Glomerular endothelial cell (primary cell): Measurements from ENCODE around the gene TECR. TPM values are rescaled to one million over a fixed set of nuclear protein-coding genes. Genes with fewer than 3 reads are reported as not detected.

Source experiments
- DNase-seq: peaks from one replicate; pipeline ENCODE4 v3.0.0-alpha.2; 2011; ENCODE audit warnings: low read depth, low spot score; ENCODE audit errors: extremely low read depth
- total RNA-seq: library from RNA; depleted of rRNA; stranded (reverse); fragments of >200 nt; gene quantifications from 2 replicates; pipeline ENCODE4 v1.2.3, GENCODE V29; 2015

The TECR gene
- total RNA-seq, 1 donor from 2014 or later, result 42.7 TPM

DNA sequence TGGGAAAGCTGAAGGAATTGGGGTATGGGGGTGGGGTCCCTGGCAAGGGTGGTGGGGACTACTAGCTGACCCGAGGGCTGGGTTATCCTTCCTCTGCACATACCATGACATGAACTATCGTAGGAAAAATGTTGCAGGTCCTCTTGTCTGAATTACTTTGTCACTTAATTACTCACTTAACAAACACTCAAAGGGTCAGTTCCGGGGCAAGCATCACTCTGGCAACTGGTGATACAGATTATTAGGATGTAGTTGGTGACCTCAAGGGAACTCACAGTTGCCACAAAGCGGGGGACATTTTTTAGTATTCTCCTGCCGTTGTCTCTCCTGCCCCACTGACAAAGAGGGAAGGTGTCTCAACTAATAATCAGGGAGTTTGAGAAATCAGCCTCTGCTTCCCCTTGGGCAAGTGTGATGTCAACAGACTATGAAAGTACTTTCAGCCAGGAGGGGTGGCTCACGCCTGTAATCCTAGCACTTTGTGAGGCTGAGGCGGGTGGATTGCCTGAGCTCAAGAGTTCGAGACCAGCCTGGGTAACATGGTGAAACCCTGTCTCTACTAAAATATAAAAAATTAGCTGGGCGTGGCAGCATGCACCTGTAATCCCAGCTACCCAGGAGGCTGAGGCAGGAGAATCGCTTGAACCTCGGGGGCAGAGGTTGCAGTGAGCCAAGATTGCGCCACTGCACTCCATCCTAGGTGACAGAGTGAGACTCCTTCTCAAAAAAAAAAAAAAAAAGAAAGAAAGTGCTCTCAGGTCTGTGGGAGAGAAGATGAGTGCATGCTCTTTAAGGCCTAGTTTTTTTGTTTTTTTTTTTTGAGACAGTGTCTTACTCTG lies 21.5 kb upstream of the TECR start:
- DNase-seq, result no peak

DNA sequence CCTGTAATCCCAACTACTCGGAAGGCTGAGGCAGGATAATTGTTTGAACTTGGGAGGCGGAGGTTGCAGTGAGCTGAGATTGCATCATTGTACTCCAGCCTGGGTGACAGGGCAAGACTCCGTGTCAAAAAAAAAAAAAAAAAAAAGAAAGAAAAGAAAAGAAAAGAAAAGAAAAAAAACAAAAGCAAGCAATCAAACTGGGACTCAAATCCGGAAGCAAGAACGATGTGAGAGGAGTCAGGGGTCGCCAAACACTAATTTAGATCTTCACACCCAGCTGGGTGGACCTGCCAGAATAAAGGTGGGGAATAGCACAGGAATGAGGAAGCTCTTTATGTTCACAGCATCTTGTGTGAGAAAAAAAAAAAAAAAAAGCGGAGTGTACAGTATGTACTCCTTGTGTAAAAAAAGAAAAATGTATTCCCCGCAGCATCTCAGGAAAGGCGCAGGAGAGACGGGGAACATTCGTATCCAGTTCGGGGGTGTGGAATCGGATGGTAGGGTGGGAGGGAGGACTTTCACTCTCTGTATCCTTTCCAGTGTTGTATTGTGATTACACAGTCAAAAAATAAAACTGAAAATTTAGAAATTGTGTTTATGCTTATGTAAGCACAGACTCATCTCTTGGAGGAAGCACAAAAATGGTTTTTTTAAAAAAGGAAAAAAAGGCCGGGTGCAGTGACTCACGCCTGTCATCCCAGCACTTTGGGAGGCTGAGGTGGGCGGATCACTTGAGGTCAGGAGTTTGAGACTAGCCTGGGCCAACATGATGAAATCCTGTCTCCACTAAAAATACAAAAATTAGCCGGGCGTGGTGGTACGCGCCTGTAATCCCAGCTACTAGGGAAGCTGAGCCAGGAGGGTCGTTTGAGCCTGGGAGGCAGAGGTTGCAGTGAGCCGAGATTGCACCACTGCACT lies 18.8 kb upstream of the TECR start:
- DNase-seq, result no peak

DNA sequence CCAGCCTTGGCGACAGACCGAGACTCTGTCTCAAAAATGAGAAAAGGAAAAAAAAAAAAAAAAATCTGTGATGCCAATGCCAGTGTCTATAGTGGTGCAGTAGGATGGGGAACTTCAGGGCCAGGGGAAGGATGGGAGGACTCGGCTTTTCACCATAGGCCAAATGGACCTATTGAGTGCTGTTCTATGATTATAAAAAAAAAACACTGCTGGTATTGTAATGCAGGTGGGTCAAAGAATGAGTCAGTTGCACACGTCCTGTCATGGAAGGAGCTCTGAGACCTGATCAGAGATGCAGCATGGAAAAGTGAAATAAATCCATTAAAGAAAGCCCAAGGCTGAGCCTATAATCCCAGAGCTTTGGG lies 18.2 kb upstream of the TECR start:
- DNase-seq, result no peak

DNA sequence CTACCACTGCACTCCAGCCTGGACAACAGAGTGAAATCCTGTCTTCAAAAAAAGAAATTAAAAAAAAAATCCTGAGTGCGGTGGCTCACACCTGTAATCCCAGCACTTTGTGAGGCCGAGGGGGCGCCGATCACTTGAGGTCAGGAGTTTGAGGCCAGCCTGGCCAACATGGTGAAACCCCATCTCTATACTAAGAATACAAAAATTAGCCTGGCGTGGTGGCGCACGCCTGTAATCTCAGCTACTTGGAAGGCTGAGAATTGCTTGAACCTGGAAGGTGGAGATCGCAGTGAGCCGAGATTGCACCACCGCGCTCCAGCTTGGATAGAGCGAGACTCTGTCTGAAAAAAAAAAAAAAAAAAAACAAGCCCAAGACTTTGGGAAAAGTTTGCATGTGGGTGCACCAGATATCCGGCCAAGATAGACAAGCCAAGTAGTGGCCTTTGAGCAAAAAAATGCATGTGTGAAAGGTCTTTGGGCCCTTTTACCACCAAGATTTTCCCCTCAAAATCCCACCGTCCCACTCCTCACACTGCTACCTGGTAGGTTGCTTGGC lies 16.9 kb upstream of the TECR start:
- no peak for DNase-seq

DNA sequence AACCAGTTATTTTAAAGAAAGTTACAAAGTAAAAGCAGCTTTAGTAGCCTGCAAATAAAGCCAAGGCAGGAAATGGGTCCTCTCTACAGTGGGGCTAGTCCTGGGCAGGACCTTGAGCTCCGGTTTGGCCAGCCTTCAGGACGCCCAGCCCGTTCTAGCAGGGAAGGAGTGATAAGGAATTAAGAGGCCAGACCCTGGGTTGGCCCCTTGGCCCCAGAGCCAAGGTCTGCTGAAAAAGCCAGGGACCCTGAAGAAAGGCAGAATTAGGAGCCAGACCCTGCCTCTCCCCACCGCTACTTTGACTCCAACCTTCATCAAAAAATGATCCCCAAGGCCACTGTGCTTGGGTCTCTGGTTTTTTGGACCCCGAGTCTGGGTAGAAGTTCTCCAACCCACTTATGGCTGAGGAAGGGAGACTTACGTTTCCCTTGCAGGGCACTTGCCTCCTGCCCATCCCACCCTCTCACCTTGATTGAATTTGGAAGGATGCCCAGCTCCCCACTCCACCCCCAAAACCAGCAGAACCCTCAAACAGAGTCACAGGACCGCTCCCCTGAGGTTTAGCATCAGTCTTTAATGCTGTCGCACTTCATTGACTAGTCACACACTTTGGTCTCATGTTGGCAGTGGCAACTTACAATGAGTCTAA lies 15.1 kb upstream of the TECR start:
- no peak for DNase-seq

DNA sequence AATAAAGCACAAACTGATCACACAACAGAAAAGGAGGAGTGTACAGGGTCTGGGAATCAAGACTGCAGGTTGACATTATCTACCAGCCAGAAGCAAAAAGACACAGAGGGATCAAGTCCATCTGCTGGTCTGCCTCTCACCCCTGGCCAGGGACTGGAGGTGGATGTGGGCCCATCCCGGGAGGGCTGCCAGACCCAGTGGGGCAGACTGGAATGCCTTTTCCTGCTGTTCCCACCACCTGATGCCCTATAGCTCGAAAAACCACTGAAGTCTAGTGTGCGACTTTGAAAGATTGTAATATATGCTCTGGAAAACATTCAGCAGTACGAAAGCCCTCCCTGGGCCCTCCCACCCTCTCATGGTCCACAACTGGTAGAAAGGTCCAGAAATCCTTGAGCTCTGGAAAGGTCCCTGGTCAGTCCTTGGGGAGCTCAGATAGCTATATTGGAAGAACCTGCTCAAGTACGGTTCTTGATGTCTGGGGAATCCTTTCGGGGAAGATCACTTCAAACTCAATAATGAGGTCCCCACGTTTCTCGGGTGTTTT lies 13.8 kb upstream of the TECR start:
- no peak for DNase-seq

DNA sequence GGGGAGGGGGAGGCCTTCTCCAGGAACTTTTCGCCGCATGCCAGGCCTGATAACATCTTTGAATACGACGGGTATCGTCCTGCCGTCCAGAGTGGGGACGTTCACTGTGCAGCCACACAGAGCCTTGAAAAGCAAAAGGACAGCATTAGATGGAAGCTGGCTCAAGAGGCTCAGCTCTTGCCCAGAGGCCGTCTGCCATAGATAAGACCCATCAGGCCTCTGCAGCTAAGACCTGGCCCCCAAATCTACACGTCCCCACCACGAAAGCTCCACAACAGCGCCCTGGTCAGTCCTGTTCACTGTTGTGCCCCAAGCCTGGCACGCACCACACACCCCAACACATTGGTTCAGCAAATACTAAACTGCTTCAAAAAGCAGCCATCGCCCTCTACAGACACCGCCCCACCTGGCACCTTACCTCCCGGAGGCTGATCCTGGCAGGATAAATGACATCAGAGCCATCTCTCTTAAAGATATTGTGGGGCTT lies 13.3 kb upstream of the TECR start:
- DNase-seq, result no peak

DNA sequence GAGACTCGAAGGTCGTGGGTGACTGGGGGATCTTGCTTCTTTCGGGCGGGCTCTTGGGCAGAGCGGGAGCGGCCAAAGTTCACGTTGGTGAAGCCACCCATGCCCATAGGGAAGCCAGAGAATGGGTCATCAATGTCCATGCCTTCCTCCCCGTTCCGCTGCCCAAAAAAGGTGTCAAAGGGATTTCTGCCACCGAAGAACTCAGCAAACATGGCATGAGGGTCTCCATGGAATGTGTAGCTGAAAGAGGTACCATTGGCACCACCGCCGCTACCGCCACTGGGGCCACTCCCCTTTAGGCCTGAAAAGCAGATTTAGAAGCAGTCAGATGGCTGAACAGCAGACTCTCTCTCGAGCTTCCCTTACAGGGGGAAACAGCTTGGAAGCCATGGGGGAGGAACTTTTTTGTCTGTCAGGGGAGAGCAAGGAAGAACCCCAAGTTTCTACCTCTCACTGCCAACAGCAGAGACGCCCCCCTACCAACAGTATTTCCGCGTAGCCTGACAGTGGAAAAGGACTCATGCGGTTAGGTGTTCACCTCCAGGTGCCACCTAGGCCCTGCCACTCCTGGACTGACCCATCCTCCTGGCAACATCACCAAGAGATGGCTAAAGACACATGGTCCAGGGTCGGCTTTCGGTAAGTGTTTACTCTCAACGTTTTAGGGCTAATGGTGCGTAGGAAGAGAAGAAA lies 12.5 kb upstream of the TECR start:
- no peak for DNase-seq

DNA sequence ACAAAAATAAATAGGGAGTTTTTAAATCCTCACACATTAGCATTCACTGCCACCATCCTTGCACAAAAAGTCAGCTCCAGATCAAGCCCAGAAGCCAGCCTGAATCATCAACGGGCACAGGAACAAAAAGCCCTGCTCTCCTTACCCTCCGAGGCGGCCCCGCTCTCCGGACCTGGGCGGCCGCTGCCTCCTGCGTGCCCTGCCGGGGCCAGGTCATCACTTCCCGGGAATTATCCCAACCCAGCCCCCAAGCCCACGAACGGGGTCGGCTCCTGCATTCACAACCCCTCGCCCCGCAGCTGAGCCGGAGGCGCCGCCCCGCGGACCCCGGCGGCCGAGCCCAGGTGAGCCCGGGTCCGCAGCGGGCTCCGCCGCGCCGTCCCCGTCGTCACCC lies 12.0 kb upstream of the TECR start:
- no peak for DNase-seq

DNA sequence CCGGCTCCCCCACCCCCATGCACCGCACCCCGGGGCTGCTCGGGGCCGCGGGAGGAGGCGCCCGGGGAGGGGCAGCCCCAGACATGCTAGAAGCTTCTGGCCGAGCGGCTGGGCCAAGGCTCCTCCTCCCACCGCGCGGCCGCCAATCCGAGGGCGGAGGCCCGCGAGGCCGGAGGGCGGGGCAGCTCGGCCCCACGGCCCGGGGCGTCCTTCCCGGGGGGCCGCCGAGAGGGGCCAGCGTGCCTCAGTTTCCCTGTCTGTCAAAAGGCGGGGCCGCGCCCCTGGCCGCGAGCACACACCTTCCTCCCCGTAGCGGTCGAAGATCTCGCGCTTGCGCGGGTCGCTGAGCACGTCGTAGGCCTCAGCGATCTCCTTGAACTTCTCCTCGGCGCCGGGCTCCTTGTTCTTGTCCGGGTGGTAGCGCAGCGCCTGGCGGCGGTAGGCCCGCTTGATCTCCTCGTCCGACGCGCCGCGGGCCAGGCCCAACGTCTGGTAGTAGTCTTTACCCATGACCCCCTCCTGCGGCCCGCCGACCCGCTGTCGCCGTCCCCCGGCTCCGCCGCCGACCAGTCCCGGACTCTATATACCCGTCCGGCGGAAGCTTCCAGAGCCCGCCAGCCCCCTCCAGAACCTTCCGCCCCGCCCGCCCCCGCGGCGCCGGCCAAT lies 11.4 kb upstream of the TECR start, which contains the start of gene DNAJB1:
TSS of gene DNAJB1 (minus strand) at position 558 of the 666 bp plus-strand sequence. CDS start at position 510, 48 bp downstream.
- no peak for DNase-seq

DNA sequence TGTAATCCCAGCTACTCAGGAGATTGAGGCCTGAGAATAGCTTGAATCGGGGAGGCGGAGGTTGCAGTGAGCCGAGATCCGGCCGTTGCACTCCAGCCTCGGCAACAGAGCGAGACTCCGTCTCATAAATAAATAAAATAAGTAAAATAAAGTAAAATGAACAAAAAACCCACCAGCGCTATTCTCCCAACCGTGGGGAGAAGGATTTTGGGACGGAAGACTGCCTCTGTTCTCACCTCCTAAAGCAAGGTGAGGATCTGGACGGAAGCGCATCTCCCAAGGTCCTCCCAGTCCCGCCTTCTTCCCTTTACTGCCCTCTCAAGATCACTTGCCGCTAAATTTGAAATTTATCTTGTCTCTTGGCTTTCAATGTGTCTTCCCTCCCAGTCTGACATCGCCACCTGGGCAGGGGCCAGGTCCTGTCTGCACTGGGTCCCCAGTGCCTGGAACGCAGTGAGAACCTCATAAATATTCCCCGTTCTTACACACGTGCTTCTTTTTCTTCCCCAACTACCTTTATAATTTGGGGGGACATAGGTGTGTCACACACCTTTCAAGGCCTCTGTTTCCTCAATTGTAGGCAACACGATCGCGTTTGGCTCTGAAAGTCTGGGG lies 10.0 kb upstream of the TECR start:
- DNase-seq, result no peak

DNA sequence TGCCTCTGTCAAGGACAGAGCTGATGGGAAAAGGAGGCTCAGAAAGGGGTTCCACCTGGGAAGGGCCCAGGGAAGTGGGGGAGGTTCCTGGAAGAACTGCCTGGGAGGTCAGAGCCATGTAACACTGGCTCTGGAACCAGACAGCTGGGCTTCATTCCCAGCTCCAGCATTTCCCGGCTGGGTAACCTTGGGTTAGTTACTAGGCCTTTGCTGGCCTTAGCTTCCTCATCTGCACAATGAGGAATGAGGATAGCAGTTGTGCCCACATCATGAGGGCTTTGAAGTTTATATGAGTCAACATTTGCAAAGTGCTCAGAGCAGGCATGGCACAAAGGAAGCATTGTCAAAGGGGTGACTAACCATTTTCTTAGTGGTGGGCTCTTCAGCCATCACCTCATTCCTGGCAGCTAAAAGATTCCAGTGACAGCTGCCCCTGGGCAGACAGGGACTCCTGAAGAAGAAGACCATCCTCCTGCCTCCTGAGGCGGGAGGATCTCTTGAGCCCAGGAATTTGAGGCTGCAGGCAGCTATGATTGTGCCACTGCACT lies 9.5 kb upstream of the TECR start:
- peak; percentile 60 for DNase-seq

DNA sequence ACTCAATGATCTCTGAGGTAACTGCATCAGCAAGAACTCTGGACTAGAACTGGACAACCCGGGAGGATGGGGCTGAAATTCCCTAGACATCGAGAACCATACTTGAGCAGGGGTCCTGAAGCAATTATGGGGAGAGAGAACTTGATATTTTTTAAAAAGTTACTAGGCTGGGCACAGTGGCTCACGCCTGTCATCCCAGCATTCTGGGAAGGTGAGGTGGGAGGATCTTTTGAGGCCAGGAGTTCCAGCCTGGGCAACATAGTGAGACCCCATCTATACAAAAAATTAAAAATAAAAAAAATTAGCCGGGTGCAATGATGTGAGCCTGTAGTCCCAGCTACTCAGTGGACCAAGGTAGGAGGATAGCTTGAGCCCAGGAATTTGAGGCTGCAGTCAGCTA lies 8.9 kb upstream of the TECR start:
- no peak for DNase-seq

DNA sequence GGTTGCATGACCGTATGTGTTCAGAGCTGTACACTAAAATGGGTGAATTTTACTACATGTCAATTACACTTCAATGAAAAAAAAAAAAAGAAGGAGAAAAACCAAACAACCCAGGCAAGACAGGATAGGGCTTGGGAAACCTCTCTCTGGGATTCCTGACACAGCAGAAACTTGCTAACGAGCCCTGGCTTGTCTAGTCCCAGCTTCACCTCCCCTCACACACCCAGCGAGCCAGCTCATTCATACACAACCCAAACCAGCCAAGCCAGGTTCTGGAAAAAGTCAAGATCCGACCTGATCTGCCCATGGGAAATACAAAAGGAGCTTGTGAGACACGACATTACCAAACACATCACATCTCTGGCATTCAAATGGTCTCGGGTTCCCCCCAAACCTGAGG lies 3.7 kb upstream of the TECR start:
- no peak for DNase-seq

DNA sequence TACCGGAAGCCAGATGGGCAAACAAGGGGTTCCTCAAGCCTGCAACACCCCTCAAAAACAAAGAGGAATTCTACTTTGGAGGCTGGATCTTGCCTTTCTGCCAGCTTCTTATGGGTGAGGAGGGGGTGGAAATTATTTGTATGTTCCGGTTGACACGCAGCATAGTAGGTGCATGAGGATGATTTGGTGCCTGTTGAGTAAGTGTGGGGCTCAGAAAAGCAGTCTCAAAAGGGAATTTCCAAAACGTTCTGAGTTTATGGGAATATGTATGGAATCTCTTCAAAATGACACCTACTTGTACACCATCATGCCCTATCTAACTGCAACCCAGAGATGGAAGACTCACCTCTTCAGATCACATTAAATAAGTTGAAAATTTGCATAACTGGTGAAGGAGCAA lies 3.0 kb upstream of the TECR start:
- no peak for DNase-seq

DNA sequence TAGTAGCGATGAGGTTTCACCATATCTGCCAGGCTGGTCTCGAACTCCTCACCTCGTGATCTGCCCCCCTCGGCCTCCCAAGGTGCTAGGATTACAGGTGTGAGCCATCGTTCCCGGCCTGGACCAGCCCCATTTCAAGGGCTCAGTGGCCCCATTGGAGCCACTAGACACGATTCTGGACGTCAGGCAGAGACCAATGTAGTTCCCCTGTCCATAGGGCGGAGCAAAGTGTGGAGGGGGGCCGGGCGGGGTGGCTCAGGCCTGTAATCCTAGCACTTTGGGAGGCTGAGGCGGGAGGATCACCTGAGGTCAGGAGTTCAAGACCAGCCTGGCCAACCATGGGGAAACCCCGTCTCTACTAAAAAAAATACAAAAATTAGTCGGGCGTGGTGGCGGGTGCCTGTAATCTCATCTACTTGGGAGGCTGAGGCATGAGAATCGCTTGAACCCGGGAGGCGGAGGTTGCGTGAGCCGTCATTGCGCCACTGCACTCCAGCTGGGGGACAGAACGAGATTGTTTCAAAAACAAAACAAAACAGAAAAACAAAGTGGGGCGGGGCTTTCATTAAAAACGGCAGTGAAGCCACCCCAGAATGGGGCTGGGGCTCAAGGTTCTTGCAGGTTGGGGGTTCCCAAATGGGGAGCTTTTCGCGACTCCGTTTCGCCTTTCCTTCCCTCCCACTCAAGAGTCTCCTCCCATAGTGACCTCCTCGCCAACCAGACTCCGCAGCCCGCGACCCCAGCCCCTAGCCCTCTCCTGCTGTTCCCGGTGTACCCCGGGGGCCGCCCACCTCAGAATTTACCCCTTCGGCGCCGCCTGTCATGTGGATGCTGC lies 758 bp upstream of the TECR start:
- DNase-seq, result no peak

DNA sequence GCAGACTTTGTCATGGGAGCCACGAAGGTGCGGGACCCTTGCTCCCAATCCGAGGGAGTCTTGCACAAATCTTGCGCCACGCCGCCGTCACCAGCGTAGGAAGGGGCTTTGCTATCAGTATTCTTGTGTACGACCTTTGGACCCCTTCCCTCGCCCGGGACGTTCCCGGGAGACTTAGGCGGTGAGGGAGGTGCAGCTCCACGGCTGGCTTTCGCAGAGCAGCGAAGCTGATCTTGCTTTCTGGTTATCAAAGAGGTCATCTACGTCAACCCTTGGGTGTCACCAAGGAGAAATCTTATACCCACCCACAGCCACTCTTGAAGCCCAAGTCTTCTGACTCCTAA lies 583 bp downstream of the TECR start:
- DNase-seq, result no peak

DNA sequence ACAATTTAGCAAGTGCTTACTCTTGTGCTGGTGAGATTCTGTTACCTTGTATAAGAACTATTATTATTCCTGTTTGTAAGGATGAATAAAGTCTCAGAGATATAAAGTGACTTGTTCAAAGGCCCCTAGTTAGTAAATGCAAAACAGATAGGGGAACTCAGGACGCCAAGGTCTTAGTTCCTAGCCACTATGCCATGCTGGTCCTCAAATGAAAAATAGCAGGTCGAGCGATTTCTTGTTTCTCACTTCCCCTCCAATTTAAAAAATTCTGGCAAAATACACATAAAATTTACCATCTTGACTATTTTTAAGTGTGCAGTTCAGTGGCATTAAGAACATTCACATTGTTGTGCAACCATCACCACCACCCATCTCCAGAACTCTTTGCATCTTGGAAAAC lies 1.1 kb downstream of the TECR start:
- no peak for DNase-seq
